DND-41 (cell line): Measurements from ENCODE around the gene YWHAG.

ENCODE experiments used
- ATAC-seq: fragments of 200-7000 bp; cut with Tn5 transposase; 3 replicates; pipeline ENCODE4 v1.9.1; 2021; ENCODE audit warnings: low read depth; ENCODE audit not compliant: insufficient read depth
- DNase-seq: peaks from one replicate; pipeline ENCODE4 v3.0.0-alpha.2; 2020
- H2AFZ ChIP-seq: 2 replicates; pipeline ENCODE4 v1.6.0; 2012; ENCODE audit warnings: low read depth, low read length
- H3K27ac ChIP-seq: 2 replicates; pipeline ENCODE4 v1.5.1; 2012; ENCODE audit warnings: low read length, inconsistent platforms
- H3K27me3 ChIP-seq: fragments of 200-600 bp; sonication (generic); 2 replicates; pipeline ENCODE4 v1.6.0; 2012; ENCODE audit warnings: low read length, mild to moderate bottlenecking, inconsistent platforms; ENCODE audit not compliant: insufficient read depth, poor library complexity
- H3K36me3 ChIP-seq: 2 replicates; pipeline ENCODE4 v1.5.1; 2012; ENCODE audit warnings: low read length, inconsistent platforms; ENCODE audit not compliant: insufficient read depth
- H3K4me1 ChIP-seq: 2 replicates; pipeline ENCODE4 v1.5.1; 2012; ENCODE audit warnings: mild to moderate bottlenecking, low read length; ENCODE audit not compliant: insufficient read depth
- H3K4me2 ChIP-seq: 2 replicates; pipeline ENCODE4 v1.6.0; 2012; ENCODE audit warnings: mild to moderate bottlenecking, moderate library complexity, low read length, inconsistent platforms; ENCODE audit not compliant: insufficient read depth
- H3K4me3 ChIP-seq, 2 experiments: fragments of 200-600 bp in 1 of 2; shearing (Covaris generic) in 1 of 2; 2 replicates each; pipeline ENCODE4 v1.5.1; 2012 to 2016; ENCODE audit warnings: inconsistent platforms in 2 of 2, low read length in 2 of 2, mild to moderate bottlenecking in 2 of 2, low read depth in 1 of 2, moderate library complexity in 1 of 2
- H3K79me2 ChIP-seq: 2 replicates; pipeline ENCODE4 v1.6.0; 2012; ENCODE audit warnings: low read length, inconsistent platforms; ENCODE audit not compliant: insufficient read depth
- H3K9ac ChIP-seq: 2 replicates; pipeline ENCODE4 v1.6.0; 2012; ENCODE audit warnings: low read depth, mild to moderate bottlenecking, inconsistent platforms, low read length, moderate library complexity
- H3K9me3 ChIP-seq: 2 replicates; pipeline ENCODE4 v1.5.1; 2012; ENCODE audit warnings: low read length, moderate library complexity, mild to moderate bottlenecking, inconsistent platforms; ENCODE audit not compliant: insufficient read depth, severe bottlenecking
- H4K20me1 ChIP-seq: 2 replicates; pipeline ENCODE4 v1.6.0; 2012; ENCODE audit warnings: low read length; ENCODE audit not compliant: insufficient read depth
- EZH2 ChIP-seq: IDR thresholded peaks from 3 replicates; pipeline ENCODE4 v1.6.1; 2012; ENCODE audit warnings: borderline replicate concordance, low read depth, mild to moderate bottlenecking, moderate library complexity, low read length, inconsistent platforms; ENCODE audit not compliant: severe bottlenecking
- TF ChIP-seq, protein P1 (sequence below): IDR thresholded peaks from 2 replicates; pipeline ENCODE4 v1.5.1; 2012; ENCODE audit warnings: borderline replicate concordance, low read length, moderate library complexity, mild to moderate bottlenecking; ENCODE audit not compliant: poor library complexity, severe bottlenecking; ENCODE audit errors: extremely low read depth

YWHAG gene

DNA sequence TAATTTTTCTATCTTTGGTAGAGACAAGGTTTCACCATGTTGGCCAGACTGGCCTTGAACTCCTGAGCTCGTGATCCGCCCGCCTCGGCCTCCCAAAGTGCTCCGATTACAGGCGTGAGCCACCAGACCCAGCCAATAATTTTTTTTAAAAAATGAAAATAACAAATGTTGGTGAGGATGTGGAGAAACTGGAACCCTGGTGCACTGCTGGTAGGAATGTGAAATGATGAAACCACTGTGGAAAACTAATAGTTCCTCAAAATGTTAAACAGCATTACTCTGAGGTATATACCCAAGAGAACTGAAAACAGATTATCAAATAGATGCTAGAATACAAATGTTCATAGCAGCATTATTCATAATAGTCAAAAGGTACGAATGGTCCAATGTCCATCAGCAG, 23.0 kb upstream of the YWHAG start:
- H3K4me2 ChIP-seq: no peak overlapping the region
- H3K4me1 ChIP-seq: no peaks in the 10 kb centered on the region
- H4K20me1 ChIP-seq: no peaks in the 10 kb centered on the region
- H3K27me3 ChIP-seq: no peaks in the 10 kb centered on the region
- ATAC-seq (no peak), DNase-seq (no peak)
- no peak for TF ChIP-seq EZH2
- TF ChIP-seq, protein P1, sequence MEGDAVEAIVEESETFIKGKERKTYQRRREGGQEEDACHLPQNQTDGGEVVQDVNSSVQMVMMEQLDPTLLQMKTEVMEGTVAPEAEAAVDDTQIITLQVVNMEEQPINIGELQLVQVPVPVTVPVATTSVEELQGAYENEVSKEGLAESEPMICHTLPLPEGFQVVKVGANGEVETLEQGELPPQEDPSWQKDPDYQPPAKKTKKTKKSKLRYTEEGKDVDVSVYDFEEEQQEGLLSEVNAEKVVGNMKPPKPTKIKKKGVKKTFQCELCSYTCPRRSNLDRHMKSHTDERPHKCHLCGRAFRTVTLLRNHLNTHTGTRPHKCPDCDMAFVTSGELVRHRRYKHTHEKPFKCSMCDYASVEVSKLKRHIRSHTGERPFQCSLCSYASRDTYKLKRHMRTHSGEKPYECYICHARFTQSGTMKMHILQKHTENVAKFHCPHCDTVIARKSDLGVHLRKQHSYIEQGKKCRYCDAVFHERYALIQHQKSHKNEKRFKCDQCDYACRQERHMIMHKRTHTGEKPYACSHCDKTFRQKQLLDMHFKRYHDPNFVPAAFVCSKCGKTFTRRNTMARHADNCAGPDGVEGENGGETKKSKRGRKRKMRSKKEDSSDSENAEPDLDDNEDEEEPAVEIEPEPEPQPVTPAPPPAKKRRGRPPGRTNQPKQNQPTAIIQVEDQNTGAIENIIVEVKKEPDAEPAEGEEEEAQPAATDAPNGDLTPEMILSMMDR: no peak
- H2AFZ ChIP-seq: no peak overlapping the region
- no peak overlapping the region for H3K9ac ChIP-seq
- H3K36me3 ChIP-seq: no peaks in the 10 kb centered on the region
- no peaks in the 10 kb centered on the region for H3K79me2 ChIP-seq
- H3K27ac ChIP-seq: no peak overlapping the region
- H3K9me3 ChIP-seq: no peaks in the 10 kb centered on the region
- H3K4me3 ChIP-seq: no peak overlapping the region

DNA sequence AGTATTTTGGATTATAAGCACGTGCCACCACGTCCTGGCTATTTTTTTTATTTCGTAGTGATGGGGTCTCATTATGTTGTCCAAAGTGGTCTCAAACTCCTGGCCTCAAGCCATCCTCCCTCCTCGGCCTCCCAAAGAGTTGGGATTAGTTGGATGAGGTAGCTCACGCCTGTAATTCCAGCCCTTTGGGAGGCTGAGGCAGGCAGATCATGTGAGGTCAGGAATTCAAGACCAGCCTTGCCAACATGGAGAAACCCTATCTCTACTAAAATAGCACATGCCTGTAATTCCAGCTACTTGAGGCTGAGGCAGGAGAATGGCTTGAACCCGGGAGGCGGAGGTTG, 21.8 kb upstream of the YWHAG start:
- Histone ChIP-seq H3K4me2 (no peak overlapping the region), H3K36me3 (no peaks in the 10 kb centered on the region), H3K27me3 (no peaks in the 10 kb centered on the region), H3K79me2 (no peaks in the 10 kb centered on the region), H3K27ac (no peak overlapping the region), H2AFZ (no peak overlapping the region), H3K4me3 (no peak overlapping the region), H3K9ac (no peak overlapping the region), H3K9me3 (no peaks in the 10 kb centered on the region), H4K20me1 (no peaks in the 10 kb centered on the region), H3K4me1 (no peaks in the 10 kb centered on the region)
- ATAC-seq (no peak), DNase-seq (no peak)
- TF ChIP-seq, protein P1: no peak
- TF ChIP-seq EZH2: no peak

DNA sequence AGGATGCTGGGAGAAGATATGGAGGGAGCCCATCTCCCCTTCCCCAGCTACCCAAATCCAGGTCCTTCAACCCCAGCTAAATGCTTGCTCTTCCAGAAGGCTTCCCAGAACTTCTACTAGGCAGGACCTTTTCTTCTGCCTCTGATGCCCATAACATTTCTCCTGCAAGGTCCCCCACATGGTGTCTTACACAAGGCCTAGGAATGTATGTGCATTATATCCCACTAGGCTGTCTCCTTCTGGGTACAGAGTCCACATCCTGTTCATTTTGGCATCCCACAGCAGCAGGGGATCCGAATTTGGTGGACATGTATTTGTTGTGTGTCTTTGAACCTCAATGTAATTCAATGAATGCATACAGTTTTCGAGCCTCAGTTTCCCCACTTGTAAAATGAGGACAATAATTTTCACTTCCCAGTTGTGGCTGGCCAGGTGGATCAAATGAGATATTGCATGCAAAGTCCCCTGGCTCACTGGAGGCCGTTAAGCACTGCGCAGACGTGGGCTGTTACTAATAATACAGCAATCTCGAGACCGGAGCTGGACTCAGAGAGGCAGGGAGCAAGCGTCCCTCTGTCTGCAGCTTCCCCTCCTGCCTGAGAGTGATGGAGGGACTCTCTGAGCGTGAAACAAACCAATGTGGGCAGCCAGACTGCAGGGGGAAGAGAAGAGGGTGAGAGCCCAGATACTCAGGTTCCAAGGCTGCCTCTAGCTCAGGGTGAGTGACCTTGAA, 18.6 kb upstream of the YWHAG start:
- TF ChIP-seq, protein P1: no peak
- TF ChIP-seq EZH2: no peak
- H3K27me3 ChIP-seq: no peaks in the 10 kb centered on the region
- H2AFZ ChIP-seq: no peak overlapping the region
- no peaks in the 10 kb centered on the region for H3K4me1 ChIP-seq
- no peak overlapping the region for H3K27ac ChIP-seq
- no peak overlapping the region for H3K9ac ChIP-seq
- ATAC-seq (no peak), DNase-seq (no peak)
- no peaks in the 10 kb centered on the region for H3K79me2 ChIP-seq
- H3K36me3 ChIP-seq: no peaks in the 10 kb centered on the region
- H4K20me1 ChIP-seq: no peaks in the 10 kb centered on the region
- H3K9me3 ChIP-seq: no peaks in the 10 kb centered on the region
- no peak overlapping the region for H3K4me2 ChIP-seq
- H3K4me3 ChIP-seq: no peak overlapping the region
